SK-N-SH (cell line): Measurements from ENCODE around the gene CDH22. TPM values are rescaled to one million over a fixed set of nuclear protein-coding genes. Genes with fewer than 3 reads are reported as not detected.
A peak's percentile ranks its signal among the peaks of the same experiment; 100 is the strongest.

Experiments
- CTCF ChIA-PET: fragments of 300-600, 350-600 bp; formaldehyde crosslinking; extraction: SDS; loops from one replicate; lab custom pipeline; 2021; lab: Yijun Ruan, JAX
- POLR2A ChIA-PET: fragments of 350-600 bp; sonication (Branson Sonifier 250); formaldehyde crosslinking; extraction: SDS; loops from one replicate; lab custom pipeline; 2020; ENCODE audit warnings: antibody characterized with exemption, inconsistent platforms; lab: Yijun Ruan, JAX
- DNase-seq: peaks from one replicate; pipeline ENCODE4 v3.0.0; 2012
- H2AFZ ChIP-seq: fragments of 200-600 bp; sonication (generic); 2 replicates; pipeline ENCODE4 v1.8.1; 2016; ENCODE audit warnings: antibody characterized with exemption, mild to moderate bottlenecking, low read depth
- H3F3A ChIP-seq: fragments of 200-600 bp; sonication (generic); replicated peaks from 2 replicates; pipeline ENCODE3; 2016; ENCODE audit warnings: antibody characterized with exemption, mild to moderate bottlenecking; ENCODE audit not compliant: insufficient read depth
- H3K27ac ChIP-seq, 2 experiments: fragments of 200-500 bp in 1 of 2; fragments of 200-600 bp in 1 of 2; sonication (Bioruptor generic) in 1 of 2; sonication (generic), shearing (Covaris generic) in 1 of 2; 2 replicates each; pipeline versions ENCODE4 v1.5.1 to v1.6.1; 2014 to 2016; ENCODE audit warnings: low read depth in 2 of 2, inconsistent platforms in 1 of 2, low read length in 1 of 2, mild to moderate bottlenecking in 1 of 2, mixed read lengths in 1 of 2
- H3K27me3 ChIP-seq: fragments of 200-600 bp; sonication (generic), shearing (Covaris generic); 2 replicates; pipeline ENCODE4 v1.6.1; 2016; ENCODE audit warnings: mixed run types; ENCODE audit not compliant: insufficient read depth
- H3K36me3 ChIP-seq, 2 experiments: fragments of 200-500 bp in 1 of 2; fragments of 200-600 bp in 1 of 2; sonication (Bioruptor generic) in 1 of 2; sonication (generic) in 1 of 2; replicated peaks in 1 of 2; 2 replicates each; pipeline versions ENCODE3 to v1.5.1; 2014 to 2016; ENCODE audit warnings: low read length in 1 of 2, mild to moderate bottlenecking in 1 of 2; ENCODE audit not compliant: insufficient read depth in 2 of 2, control insufficient read depth in 1 of 2
- H3K4me1 ChIP-seq, 2 experiments: fragments of 200-500 bp in 1 of 2; fragments of 200-600 bp in 1 of 2; sonication (Bioruptor generic) in 1 of 2; sonication (generic), shearing (Covaris generic) in 1 of 2; 2 replicates each; pipeline versions ENCODE4 v1.5.1 to v1.6.1; 2014 to 2016; ENCODE audit warnings: low read depth in 1 of 2, low read length in 1 of 2, mixed run types in 1 of 2; ENCODE audit not compliant: insufficient read depth in 2 of 2, control insufficient read depth in 1 of 2
- H3K4me2 ChIP-seq: fragments of 200-600 bp; sonication (generic), shearing (Covaris generic); 2 replicates; pipeline ENCODE4 v1.6.1; 2017; ENCODE audit warnings: mixed run types
- H3K4me3 ChIP-seq, 2 experiments: fragments of 200-500 bp in 1 of 2; fragments of 200-600 bp in 1 of 2; sonication (Bioruptor generic) in 1 of 2; sonication (generic), shearing (Covaris generic) in 1 of 2; 2 replicates each; pipeline versions ENCODE4 v1.5.1 to v1.8.1; 2014 to 2016; ENCODE audit warnings: low read depth in 2 of 2, inconsistent platforms in 1 of 2, low read length in 1 of 2, mild to moderate bottlenecking in 1 of 2, mixed read lengths in 1 of 2, moderate library complexity in 1 of 2
- H3K79me2 ChIP-seq: fragments of 200-600 bp; sonication (generic); 2 replicates; pipeline ENCODE4 v1.8.1; 2017; ENCODE audit warnings: mild to moderate bottlenecking; ENCODE audit not compliant: insufficient read depth
- H3K9ac ChIP-seq: fragments of 200-600 bp; sonication (generic); 2 replicates; pipeline ENCODE4 v1.6.1; 2017; ENCODE audit warnings: mixed run types
- H3K9me2 ChIP-seq: fragments of 200-600 bp; sonication (generic); 2 replicates; pipeline ENCODE4 v1.6.1; 2017; ENCODE audit warnings: mixed run types
- H3K9me3 ChIP-seq: fragments of 200-600 bp; sonication (generic); 2 replicates; pipeline ENCODE4 v1.6.1; 2017; ENCODE audit warnings: mixed run types, mild to moderate bottlenecking, moderate library complexity
- H4K20me1 ChIP-seq: fragments of 200-600 bp; sonication (generic); 2 replicates; pipeline ENCODE4 v1.6.1; 2017; ENCODE audit warnings: mild to moderate bottlenecking, mixed run types; ENCODE audit not compliant: insufficient read depth
- GATA2 ChIP-seq: sonication (generic); formaldehyde crosslinking; IDR thresholded peaks from 2 replicates; pipeline ENCODE4 v1.5.0; 2020; ENCODE audit warnings: mild to moderate bottlenecking, missing genetic modification reagents
- JUND ChIP-seq: IDR thresholded peaks from 2 replicates; pipeline ENCODE4 v1.4.0; 2012
- MEF2A ChIP-seq: IDR thresholded peaks from 2 replicates; pipeline ENCODE4 v1.4.0; 2012; ENCODE audit warnings: low read depth, borderline replicate concordance
- RAD21 ChIP-seq: IDR thresholded peaks from 2 replicates; pipeline ENCODE4 v1.6.1; 2012; ENCODE audit warnings: mild to moderate bottlenecking, low read length
- RCOR1 ChIP-seq: fragments of 150-350 bp; IDR thresholded peaks from 2 replicates; pipeline ENCODE4 v1.6.1; 2017; ENCODE audit warnings: antibody characterized with exemption, low read length
- YY1 ChIP-seq: IDR thresholded peaks from 2 replicates; pipeline ENCODE4 v1.4.0; 2012; ENCODE audit warnings: low read depth, mild to moderate bottlenecking
- WGBS: methylation state at CpG from one replicate; pipeline ENCODE4 v1.1.6; 2017; ENCODE audit warnings: low lambda C conversion rate; 5-methylcytosine and 5-hydroxymethylcytosine counted together
- polyA plus RNA-seq, 3 experiments: library from polyadenylated mRNA; depleted of rRNA; stranded (reverse); fragments of >200 nt; gene quantifications; 2 replicates each; pipeline ENCODE4 v1.2.3, GENCODE V29; 2012
- TF ChIP-seq, protein P1 (sequence below): IDR thresholded peaks from 2 replicates; pipeline ENCODE4 v1.4.0; 2012; ENCODE audit warnings: low read depth
- TF ChIP-seq, protein P2 (sequence below): fragments of 150-350 bp; IDR thresholded peaks from 2 replicates; pipeline ENCODE4 v1.6.1; 2017; ENCODE audit warnings: antibody characterized with exemption, low read length, low read depth, borderline replicate concordance
- TF ChIP-seq, protein P3 (sequence below): IDR thresholded peaks from 2 replicates; pipeline ENCODE4 v1.4.0; 2012; ENCODE audit warnings: low read depth, borderline replicate concordance
- TF ChIP-seq, protein P4 (sequence below): IDR thresholded peaks from 2 replicates; pipeline ENCODE4 v1.6.1; 2012; ENCODE audit warnings: mild to moderate bottlenecking, low read depth, low read length, moderate library complexity
- TF ChIP-seq, protein P5 (sequence below): IDR thresholded peaks from 2 replicates; pipeline ENCODE4 v1.4.0; 2012; ENCODE audit warnings: low read depth, borderline replicate concordance

The CDH22 gene
- polyA plus RNA-seq, 1 of the 3 experiments (the other 2 are of a cell fraction), result not detected

DNA sequence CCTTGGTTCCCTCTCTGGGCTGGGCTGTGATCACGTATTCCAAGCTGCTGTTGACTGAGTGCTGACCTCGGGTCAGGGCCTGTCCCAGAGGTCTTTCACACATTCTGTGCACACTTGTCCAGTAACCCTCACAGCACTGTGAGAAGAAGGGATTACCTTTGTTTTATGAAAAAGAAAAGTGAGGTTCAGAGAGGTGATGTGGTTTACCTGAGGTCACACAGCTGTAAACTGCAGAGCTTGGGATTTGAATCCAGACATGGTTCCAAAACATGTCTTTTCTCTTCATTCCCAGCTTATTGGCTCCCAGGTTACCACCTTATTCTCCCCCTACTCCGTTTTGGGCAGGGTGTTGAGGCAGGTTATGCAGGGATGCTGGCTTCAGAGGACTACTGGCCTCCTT lies 28.4 kb upstream of the CDH22 start:
- Histone ChIP-seq H4K20me1 (no peaks in the 10 kb centered on the region), H3K4me1 (peaks cover 0 to 47% of the 10 kb centered on the region in 2 experiments; a peak in 2 of 4 replicates), H3K27ac (no peak overlapping the region), H3K36me3 (no peaks in the 10 kb centered on the region), H2AFZ (no peak overlapping the region), H3K79me2 (no peaks in the 10 kb centered on the region), H3K9me3 (no peaks in the 10 kb centered on the region), H3F3A (no peaks in the 10 kb centered on the region), H3K4me2 (no peak overlapping the region), H3K9me2 (no peaks in the 10 kb centered on the region), H3K4me3 (no peak overlapping the region), H3K9ac (no peak overlapping the region), H3K27me3 (peaks cover 19% of the 10 kb centered on the region; the same call in 1 of the 2 replicates)
- WGBS, result 35% methylated on average over 3 of the region's 3 CpGs
- POLR2A ChIA-PET, result interaction anchor here (1.0 to 1.2 kb wide), 2 partner anchors 10 to 12 kb away, joined by 3 to 4 read pairs; no protein-coding TSS in a partner anchor
- no peak for DNase-seq
- no peak for TF ChIP-seq RAD21
- CTCF ChIA-PET, result interaction anchor here (1.1 to 5.3 kb wide), 4 partner anchors 12 to 208 kb away, joined by 3 to 53 read pairs (median 6); no protein-coding TSS in a partner anchor

DNA sequence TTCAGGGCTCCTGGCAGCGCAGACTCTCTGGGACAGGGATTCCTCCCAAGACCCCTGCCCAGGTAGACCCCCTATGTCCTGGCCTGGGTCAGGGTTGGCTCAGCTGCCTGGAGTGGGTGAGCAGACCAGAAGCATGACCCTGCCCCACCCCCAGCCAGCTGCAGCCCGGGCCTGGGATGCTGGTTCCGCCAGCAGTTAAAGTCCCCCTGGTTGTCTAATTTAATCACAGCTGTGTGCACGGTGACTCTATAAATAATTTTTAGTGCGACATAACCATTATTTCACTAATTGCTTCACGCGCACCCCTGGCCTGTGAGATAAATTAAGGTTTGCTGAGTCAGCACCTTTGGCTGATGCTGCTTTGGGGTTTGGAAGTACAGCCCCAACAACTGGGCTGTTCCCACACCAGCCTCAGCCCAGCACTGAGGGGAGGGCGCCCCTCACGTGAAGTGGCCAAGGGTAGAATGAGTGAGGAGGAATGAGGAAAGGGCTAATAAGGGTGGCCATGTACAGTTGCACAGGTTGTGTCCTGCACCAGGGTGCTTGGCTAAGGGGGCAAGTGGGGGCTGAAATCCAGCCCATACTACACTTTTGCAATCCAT lies 26.1 kb upstream of the CDH22 start:
- H3K9me2 ChIP-seq, result no peaks in the 10 kb centered on the region
- CTCF ChIA-PET, result interaction anchor here (1.0 to 6.3 kb wide), 8 partner anchors 9 to 81 kb away, joined by 3 to 54 read pairs (median 4); no protein-coding TSS in a partner anchor
- H3K79me2 ChIP-seq, result no peaks in the 10 kb centered on the region
- H3K27me3 ChIP-seq, result peaks cover 19% of the 10 kb centered on the region; the same call in 1 of the 2 replicates
- 62% methylated on average over 9 of the region's 9 CpGs for WGBS
- H3K4me1 ChIP-seq, result peaks cover 0 to 62% of the 10 kb centered on the region in 2 experiments; a peak in 2 of 4 replicates
- H3K9me3 ChIP-seq, result no peaks in the 10 kb centered on the region
- H3F3A ChIP-seq, result no peaks in the 10 kb centered on the region
- H4K20me1 ChIP-seq, result no peaks in the 10 kb centered on the region
- no peak overlapping the region for H3K4me3 ChIP-seq
- H2AFZ ChIP-seq, result no peak overlapping the region
- POLR2A ChIA-PET, result no interaction called here
- no peak for DNase-seq
- H3K27ac ChIP-seq, result peak overlapping the region in 1 of 2 experiments; percentile 85; a peak in 1 of 4 replicates
- H3K9ac ChIP-seq, result no peak overlapping the region
- H3K4me2 ChIP-seq, result no peak overlapping the region
- no peaks in the 10 kb centered on the region for H3K36me3 ChIP-seq
- TF ChIP-seq, protein P1, sequence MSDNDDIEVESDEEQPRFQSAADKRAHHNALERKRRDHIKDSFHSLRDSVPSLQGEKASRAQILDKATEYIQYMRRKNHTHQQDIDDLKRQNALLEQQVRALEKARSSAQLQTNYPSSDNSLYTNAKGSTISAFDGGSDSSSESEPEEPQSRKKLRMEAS, result no peak
- no peak for TF ChIP-seq YY1
- no peak for TF ChIP-seq JUND
- TF ChIP-seq, protein P2, sequence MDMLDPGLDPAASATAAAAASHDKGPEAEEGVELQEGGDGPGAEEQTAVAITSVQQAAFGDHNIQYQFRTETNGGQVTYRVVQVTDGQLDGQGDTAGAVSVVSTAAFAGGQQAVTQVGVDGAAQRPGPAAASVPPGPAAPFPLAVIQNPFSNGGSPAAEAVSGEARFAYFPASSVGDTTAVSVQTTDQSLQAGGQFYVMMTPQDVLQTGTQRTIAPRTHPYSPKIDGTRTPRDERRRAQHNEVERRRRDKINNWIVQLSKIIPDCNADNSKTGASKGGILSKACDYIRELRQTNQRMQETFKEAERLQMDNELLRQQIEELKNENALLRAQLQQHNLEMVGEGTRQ, result no peak
- TF ChIP-seq GATA2, result no peak
- TF ChIP-seq RCOR1, result no peak
- TF ChIP-seq, protein P3, sequence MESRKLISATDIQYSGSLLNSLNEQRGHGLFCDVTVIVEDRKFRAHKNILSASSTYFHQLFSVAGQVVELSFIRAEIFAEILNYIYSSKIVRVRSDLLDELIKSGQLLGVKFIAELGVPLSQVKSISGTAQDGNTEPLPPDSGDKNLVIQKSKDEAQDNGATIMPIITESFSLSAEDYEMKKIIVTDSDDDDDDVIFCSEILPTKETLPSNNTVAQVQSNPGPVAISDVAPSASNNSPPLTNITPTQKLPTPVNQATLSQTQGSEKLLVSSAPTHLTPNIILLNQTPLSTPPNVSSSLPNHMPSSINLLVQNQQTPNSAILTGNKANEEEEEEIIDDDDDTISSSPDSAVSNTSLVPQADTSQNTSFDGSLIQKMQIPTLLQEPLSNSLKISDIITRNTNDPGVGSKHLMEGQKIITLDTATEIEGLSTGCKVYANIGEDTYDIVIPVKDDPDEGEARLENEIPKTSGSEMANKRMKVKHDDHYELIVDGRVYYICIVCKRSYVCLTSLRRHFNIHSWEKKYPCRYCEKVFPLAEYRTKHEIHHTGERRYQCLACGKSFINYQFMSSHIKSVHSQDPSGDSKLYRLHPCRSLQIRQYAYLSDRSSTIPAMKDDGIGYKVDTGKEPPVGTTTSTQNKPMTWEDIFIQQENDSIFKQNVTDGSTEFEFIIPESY, result no peak
- TF ChIP-seq, protein P4, sequence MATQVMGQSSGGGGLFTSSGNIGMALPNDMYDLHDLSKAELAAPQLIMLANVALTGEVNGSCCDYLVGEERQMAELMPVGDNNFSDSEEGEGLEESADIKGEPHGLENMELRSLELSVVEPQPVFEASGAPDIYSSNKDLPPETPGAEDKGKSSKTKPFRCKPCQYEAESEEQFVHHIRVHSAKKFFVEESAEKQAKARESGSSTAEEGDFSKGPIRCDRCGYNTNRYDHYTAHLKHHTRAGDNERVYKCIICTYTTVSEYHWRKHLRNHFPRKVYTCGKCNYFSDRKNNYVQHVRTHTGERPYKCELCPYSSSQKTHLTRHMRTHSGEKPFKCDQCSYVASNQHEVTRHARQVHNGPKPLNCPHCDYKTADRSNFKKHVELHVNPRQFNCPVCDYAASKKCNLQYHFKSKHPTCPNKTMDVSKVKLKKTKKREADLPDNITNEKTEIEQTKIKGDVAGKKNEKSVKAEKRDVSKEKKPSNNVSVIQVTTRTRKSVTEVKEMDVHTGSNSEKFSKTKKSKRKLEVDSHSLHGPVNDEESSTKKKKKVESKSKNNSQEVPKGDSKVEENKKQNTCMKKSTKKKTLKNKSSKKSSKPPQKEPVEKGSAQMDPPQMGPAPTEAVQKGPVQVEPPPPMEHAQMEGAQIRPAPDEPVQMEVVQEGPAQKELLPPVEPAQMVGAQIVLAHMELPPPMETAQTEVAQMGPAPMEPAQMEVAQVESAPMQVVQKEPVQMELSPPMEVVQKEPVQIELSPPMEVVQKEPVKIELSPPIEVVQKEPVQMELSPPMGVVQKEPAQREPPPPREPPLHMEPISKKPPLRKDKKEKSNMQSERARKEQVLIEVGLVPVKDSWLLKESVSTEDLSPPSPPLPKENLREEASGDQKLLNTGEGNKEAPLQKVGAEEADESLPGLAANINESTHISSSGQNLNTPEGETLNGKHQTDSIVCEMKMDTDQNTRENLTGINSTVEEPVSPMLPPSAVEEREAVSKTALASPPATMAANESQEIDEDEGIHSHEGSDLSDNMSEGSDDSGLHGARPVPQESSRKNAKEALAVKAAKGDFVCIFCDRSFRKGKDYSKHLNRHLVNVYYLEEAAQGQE, result no peak
- TF ChIP-seq, protein P5, sequence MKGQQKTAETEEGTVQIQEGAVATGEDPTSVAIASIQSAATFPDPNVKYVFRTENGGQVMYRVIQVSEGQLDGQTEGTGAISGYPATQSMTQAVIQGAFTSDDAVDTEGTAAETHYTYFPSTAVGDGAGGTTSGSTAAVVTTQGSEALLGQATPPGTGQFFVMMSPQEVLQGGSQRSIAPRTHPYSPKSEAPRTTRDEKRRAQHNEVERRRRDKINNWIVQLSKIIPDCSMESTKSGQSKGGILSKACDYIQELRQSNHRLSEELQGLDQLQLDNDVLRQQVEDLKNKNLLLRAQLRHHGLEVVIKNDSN, result no peak
- no peak for TF ChIP-seq MEF2A
